NT2/D1 (cell line): ENCODE data around the gene DNAH11.

Experiments used
- SUZ12 ChIP-seq: IDR thresholded peaks from 2 replicates; pipeline ENCODE4 v1.6.1; 2011; ENCODE audit not compliant: insufficient read length, insufficient read depth; ENCODE audit errors: extremely low read depth
- YY1 ChIP-seq: IDR thresholded peaks from 2 replicates; pipeline ENCODE4 v1.6.1; 2011; ENCODE audit not compliant: insufficient read length, insufficient read depth
- ZNF274 ChIP-seq: IDR thresholded peaks from 2 replicates; pipeline ENCODE4 v1.6.1; 2011; ENCODE audit warnings: mild to moderate bottlenecking, low read depth, low read length

- no peak for TF ChIP-seq YY1
- TF ChIP-seq ZNF274 = no peak
- TF ChIP-seq SUZ12 = no peak
Measured at GRCh38 chr7:21671859-21672258, 129.0 kb downstream of the DNAH11 start.
